GM12878 (cell line): Measurements from ENCODE around the gene DNAH1. TPM values are rescaled to one million over a fixed set of nuclear protein-coding genes. Genes with fewer than 3 reads are reported as not detected.

ENCODE experiments used
- ATAC-seq: fragments of 200-7000 bp; cut with Tn5 transposase; 3 replicates; pipeline ENCODE4 v1.9.1; 2020; ENCODE audit warnings: mild to moderate bottlenecking, moderate library complexity
- BruUV-seq: library from RNA; stranded (reverse); fragments of 400-500 nt; replicated peaks from 2 replicates; lab custom pipeline; 2021; lab: Mats Ljungman, UMichigan
- CTCF ChIA-PET: fragments of 300-600 bp; sonication (Branson Sonifier 250); formaldehyde crosslinking; extraction: SDS; loops from one replicate; lab custom pipeline; 2021; ENCODE audit warnings: inconsistent platforms; lab: Yijun Ruan, JAX
- POLR2A ChIA-PET: fragments of 350-600 bp; formaldehyde crosslinking; extraction: SDS; loops from one replicate; lab custom pipeline; 2021; ENCODE audit warnings: inconsistent platforms; lab: Charles Lee
- RAD21 ChIA-PET: fragments of 300-600 bp; sonication (Branson Sonifier 250); formaldehyde crosslinking; loops from one replicate; lab custom pipeline; 2023; ENCODE audit warnings: antibody characterized with exemption; ENCODE audit not compliant: unreplicated experiment; lab: Charles Lee
- SMC1A ChIA-PET: fragments of 300-600 bp; sonication (Branson Sonifier 250); formaldehyde crosslinking; loops from one replicate; lab custom pipeline; 2023; ENCODE audit not compliant: unreplicated experiment, uncharacterized antibody; lab: Charles Lee
- DNase-seq: peaks from one replicate; pipeline ENCODE4 v3.0.0-alpha.2; 2011; ENCODE audit warnings: low read depth, low spot score
- FAIRE-seq: peaks from 3 replicates; lab custom pipeline; 2011; peaks lifted over from hg19 to GRCh38; lab: Jason Lieb, UNC
- H2AFZ ChIP-seq: 2 replicates; pipeline ENCODE4 v1.6.0; 2011; ENCODE audit warnings: low read depth, low read length, control low read depth; ENCODE audit not compliant: control insufficient read depth
- H3K27ac ChIP-seq: 2 replicates; pipeline ENCODE4 v1.5.1; 2011; ENCODE audit warnings: control low read depth; ENCODE audit not compliant: control insufficient read depth, insufficient read depth
- H3K27me3 ChIP-seq, 2 experiments: replicated peaks in 1 of 2; 2 replicates each; pipeline versions ENCODE4 v1.6.0 to v1.6.1; 2011; ENCODE audit warnings: low read length in 1 of 2; ENCODE audit not compliant: control insufficient read depth in 2 of 2, insufficient read depth in 2 of 2
- H3K36me3 ChIP-seq, 2 experiments: 2 replicates each; pipeline ENCODE4 v1.5.1; 2011; ENCODE audit warnings: low read length in 1 of 2; ENCODE audit not compliant: control insufficient read depth in 2 of 2, insufficient read depth in 2 of 2
- H3K4me1 ChIP-seq: 2 replicates; pipeline ENCODE4 v1.6.1; 2011; ENCODE audit warnings: mild to moderate bottlenecking, low read length, moderate library complexity, mixed read lengths; ENCODE audit not compliant: control insufficient read depth, insufficient read depth
- H3K4me2 ChIP-seq: 2 replicates; pipeline ENCODE4 v1.6.0; 2011; ENCODE audit warnings: control low read depth; ENCODE audit not compliant: control insufficient read depth, insufficient read depth
- H3K4me3 ChIP-seq: fragments of 200-600 bp; sonication (generic); 2 replicates; pipeline ENCODE4 v1.5.1; 2016
- H3K79me2 ChIP-seq: 2 replicates; pipeline ENCODE4 v1.6.0; 2011; ENCODE audit warnings: low read length; ENCODE audit not compliant: control insufficient read depth, insufficient read depth
- H3K9ac ChIP-seq: 2 replicates; pipeline ENCODE4 v1.8.0; 2011; ENCODE audit warnings: low read length, control low read depth, mixed read lengths; ENCODE audit not compliant: control insufficient read depth, insufficient read depth
- H3K9me3 ChIP-seq: replicated peaks from 3 replicates; pipeline ENCODE4 v1.5.1; 2011; ENCODE audit warnings: mild to moderate bottlenecking, low read length; ENCODE audit not compliant: control insufficient read depth, insufficient read depth
- H4K20me1 ChIP-seq: 2 replicates; pipeline ENCODE4 v1.6.0; 2011; ENCODE audit not compliant: control insufficient read depth, insufficient read depth
- ATF7 ChIP-seq: fragments of 450-650 bp; IDR thresholded peaks from 2 replicates; pipeline ENCODE4 v1.6.1; 2016; ENCODE audit warnings: low read depth, mild to moderate bottlenecking
- E2F4 ChIP-seq: IDR thresholded peaks from 2 replicates; pipeline ENCODE4 v1.6.1; 2012; ENCODE audit warnings: low read depth, low read length, improper control_type of control experiment
- ELK1 ChIP-seq: IDR thresholded peaks from 2 replicates; pipeline ENCODE4 v1.6.1; 2012; ENCODE audit warnings: low read depth, low read length, improper control_type of control experiment
- LARP7 ChIP-seq: fragments of 450-650 bp; IDR thresholded peaks from 2 replicates; pipeline ENCODE4 v1.6.1; 2017; ENCODE audit warnings: mild to moderate bottlenecking
- MTA2 ChIP-seq: fragments of 450-650 bp; IDR thresholded peaks from 2 replicates; pipeline ENCODE4 v1.6.1; 2016; ENCODE audit warnings: low read depth, mild to moderate bottlenecking, moderate library complexity
- MXI1 ChIP-seq: fragments of 150-350 bp; IDR thresholded peaks from 2 replicates; pipeline ENCODE4 v1.6.1; 2011; ENCODE audit warnings: low read depth, mild to moderate bottlenecking, inconsistent platforms, low read length, improper control_type of control experiment
- NBN ChIP-seq: fragments of 450-650 bp; IDR thresholded peaks from 2 replicates; pipeline ENCODE4 v1.6.1; 2016
- NFIC ChIP-seq: IDR thresholded peaks from 2 replicates; pipeline ENCODE4 v1.6.1; 2012; ENCODE audit warnings: low read depth, mild to moderate bottlenecking, inconsistent platforms, low read length, moderate library complexity
- NFYB ChIP-seq: IDR thresholded peaks from 2 replicates; pipeline ENCODE4 v1.6.1; 2011; ENCODE audit warnings: low read depth, mild to moderate bottlenecking, low read length, improper control_type of control experiment, moderate library complexity; ENCODE audit not compliant: insufficient read depth
- NKRF ChIP-seq: fragments of 450-650 bp; conservative IDR thresholded peaks from 2 replicates; pipeline ENCODE4 v1.6.1; 2017; ENCODE audit warnings: mild to moderate bottlenecking, moderate library complexity
- PBX3 ChIP-seq: IDR thresholded peaks from 2 replicates; pipeline ENCODE4 v1.6.1; 2011; ENCODE audit warnings: mild to moderate bottlenecking, low read depth, low read length, moderate library complexity; ENCODE audit not compliant: insufficient replicate concordance
- SMAD1 ChIP-seq: fragments of 450-650 bp; IDR thresholded peaks from 2 replicates; pipeline ENCODE4 v1.6.1; 2018; ENCODE audit warnings: mild to moderate bottlenecking, low read depth; ENCODE audit not compliant: partially characterized antibody
- TCF3 ChIP-seq: IDR thresholded peaks from 2 replicates; pipeline ENCODE4 v1.6.1; 2012; ENCODE audit warnings: low read depth, mild to moderate bottlenecking, low read length, borderline replicate concordance; ENCODE audit not compliant: insufficient read depth
- ZBTB33 ChIP-seq: fragments of 450-650 bp; IDR thresholded peaks from 2 replicates; pipeline ENCODE4 v1.6.1; 2017; ENCODE audit warnings: mild to moderate bottlenecking
- WGBS: methylation state at CpG from one replicate; pipeline ENCODE4 v1.1.6; 2016; ENCODE audit warnings: low lambda C conversion rate; ENCODE audit not compliant: insufficient replicate concordance, insufficient coverage; ENCODE audit errors: missing lambda C conversion rate; 5-methylcytosine and 5-hydroxymethylcytosine counted together
- in situ Hi-C: fragments of 300-500 bp; cut with MboI; formaldehyde crosslinking; loops from 9 replicates; pipeline ENCODE4 v1.14.3; 2018; ENCODE audit warnings: mixed read lengths
- intact Hi-C: fragments of 100-400 bp; cut with micrococcal nuclease; formaldehyde crosslinking; loops from one replicate; pipeline ENCODE4 v1.14.2; 2022; ENCODE audit not compliant: unreplicated experiment
- polyA plus RNA-seq, 11 experiments: library from polyadenylated mRNA; depleted of rRNA in 4 of 11; unstranded in 6 of 11; stranded (reverse) in 5 of 11; fragments of >200 nt; fragmentation: Nextera tagmentation in 4 of 11; fragmentation: Illumina TruSeq in 1 of 11; extraction: Ambion mirVana in 4 of 11; extraction: Trizol in 1 of 11; gene quantifications; 1 replicate in 1 of 11; 2 replicates in 10 of 11; pipeline versions ENCODE4 v1.2.1 to v1.2.3, GENCODE V29; 2011 to 2016; ENCODE audit warnings: inconsistent platforms in 2 of 11, missing spikeins in 2 of 11, low read depth in 1 of 11
- total RNA-seq, 4 experiments: library from RNA; depleted of rRNA in 3 of 4; stranded (reverse); fragments of >200 nt in 3 of 4; fragmentation: Illumina TruSeq in 1 of 4; extraction: Trizol in 1 of 4; gene quantifications; 2 replicates each; pipeline versions ENCODE4 v1.2.1 to v1.2.3, GENCODE V29; 2013 to 2021

DNAH1 gene
- total and polyA plus RNA-seq, 10 of the 15 experiments (the other 5 are each of a cell fraction or from before 2014, with no cell fraction given): 0.31 to 5.8 (median 2.7) TPM

- POLR2A ChIA-PET: interaction anchor here (0.6 to 8.7 kb wide), 15 partner anchors 10 to 390 kb away, joined by 3 to 60 read pairs (median 5); partner anchors contain the start of genes GLYCTK, POC1A, TLR9 and TWF2
- peak within 1 kb of the TSS; percentile 76 for H2AFZ ChIP-seq
- TF ChIP-seq ATF7 (peak; percentile 66), NFYB (no peak), NKRF (peak; percentile 54; the same call in 1 of the 2 replicates), NFIC (no peak), MXI1 (no peak; the same call in 1 of the 2 replicates), ELK1 (no peak), TCF3 (peak; percentile 44; the same call in 1 of the 2 replicates), PBX3 (no peak), MTA2 (no peak), E2F4 (no peak), SMAD1 (no peak), NBN (peak; percentile 75; the same call in 1 of the 2 replicates), LARP7 (no peak; the same call in 1 of the 2 replicates), ZBTB33 (no peak)
Measured at GRCh38 chr3:52278510-52279069, 37.5 kb upstream of the DNAH1 start, which contains the start of gene WDR82. Gene WDR82, minus strand, starts transcription at chr3:52278649. Its CDS starts 288 bp downstream, at chr3:52278361.

More at GRCh38 chr3:52278510-52279069, 37.5 kb upstream of the DNAH1 start, which contains the start of gene WDR82:
- peak within 1 kb of the TSS; percentile 68 for H3K4me2 ChIP-seq
- intact Hi-C loops: loop anchor here (2.0 kb wide), 1 partner anchor 34 kb away; the partner anchor contains the start of gene PPM1M
- no peaks in the 10 kb centered on the region for H3K9me3 ChIP-seq
- H3K4me3 ChIP-seq: peak within 1 kb of the TSS; percentile 91
- H3K27ac ChIP-seq: peak within 1 kb of the TSS; percentile 82
- in situ Hi-C loops: no loop called here
- WGBS: 2% methylated on average over 47 of the region's 58 CpGs
- no peaks in the 10 kb centered on the region for H3K27me3 ChIP-seq
- peak; percentile 67 for DNase-seq
- BruUV-seq: no TSS peak
- peak; percentile 84 for ATAC-seq
- peak within 1 kb of the TSS; percentile 79 for H3K9ac ChIP-seq
- RAD21 ChIA-PET: interaction anchor here (1.0 to 3.9 kb wide), 12 partner anchors 9 to 277 kb away, joined by 3 to 36 read pairs (median 6); partner anchors contain the start of genes GLYCTK, TLR9 and TWF2
- H3K4me1 ChIP-seq: no peaks in the 10 kb centered on the region; the same call in 1 of the 2 replicates
- H3K36me3 ChIP-seq: no peaks in the 10 kb centered on the region
- H4K20me1 ChIP-seq: no peaks in the 10 kb centered on the region
- CTCF ChIA-PET: interaction anchor here (1.0 to 8.7 kb wide), 10 partner anchors 8 to 76 kb away, joined by 3 to 87 read pairs (median 25); partner anchors contain the start of genes GLYCTK, PPM1M and TLR9
- no peak for FAIRE-seq
- SMC1A ChIA-PET: interaction anchor here (1.4 to 5.0 kb wide), 7 partner anchors 10 to 53 kb away, joined by 5 to 62 read pairs (median 7); partner anchors contain the start of genes PPM1M and TLR9
- peaks cover 52% of the 10 kb centered on the region for H3K79me2 ChIP-seq
